Measurements from ENCODE around the gene LRIG3. TPM values are rescaled to one million over a fixed set of nuclear protein-coding genes. Genes with fewer than 3 reads are reported as not detected.

The LRIG3 gene
- total RNA-seq, 3 donors from 2014 or later (not counting 1 experiment from before 2014, with no cell fraction given): 0.18 TPM; not detected in 2

DNA sequence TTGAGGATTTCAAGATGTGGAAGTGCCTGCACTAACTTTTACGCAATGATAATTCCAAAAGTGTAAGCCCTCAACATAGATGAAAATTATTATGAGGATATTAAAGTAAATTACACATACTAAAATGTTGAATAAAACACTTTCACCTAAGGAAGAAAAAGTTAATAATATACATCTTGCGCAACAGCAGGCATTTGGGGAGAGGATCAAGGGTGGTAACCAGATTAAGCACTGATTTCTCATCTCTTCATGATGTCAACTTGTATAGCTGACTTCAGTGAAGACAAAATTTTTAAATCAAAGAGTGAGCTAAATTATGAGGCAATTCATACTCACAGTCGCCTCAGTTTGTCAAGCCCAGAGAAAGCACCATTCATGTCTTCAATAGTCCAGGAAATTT is 33.8 kb downstream of the LRIG3 start:
- Mint-ChIP-seq H3K4me1 (no peaks in the 10 kb centered on the region), H3K27me3 (ENCODE audit: low read depth in 2 of 2) (no peaks in the 10 kb centered on the region), H3K9me3 (peaks cover 0 to 3% of the 10 kb centered on the region in 2 donors), H3K27ac (no peak overlapping the region), H3K36me3 (no peaks in the 10 kb centered on the region), H3K4me3 (no peak overlapping the region)
- ATAC-seq (no peak), DNase-seq (no peak)
- no peak overlapping the region for H3K27ac ChIP-seq (ENCODE audit: low read length)
- no peak overlapping the region for H3K4me3 ChIP-seq (ENCODE audit: low read length)
- H3K4me1 ChIP-seq (ENCODE audit: control insufficient read depth, insufficient read depth, low read length): no peaks in the 10 kb centered on the region
- no peaks in the 10 kb centered on the region for H3K9me3 ChIP-seq (ENCODE audit: control insufficient read depth, insufficient read depth, low read length)
- TF ChIP-seq, protein P1, sequence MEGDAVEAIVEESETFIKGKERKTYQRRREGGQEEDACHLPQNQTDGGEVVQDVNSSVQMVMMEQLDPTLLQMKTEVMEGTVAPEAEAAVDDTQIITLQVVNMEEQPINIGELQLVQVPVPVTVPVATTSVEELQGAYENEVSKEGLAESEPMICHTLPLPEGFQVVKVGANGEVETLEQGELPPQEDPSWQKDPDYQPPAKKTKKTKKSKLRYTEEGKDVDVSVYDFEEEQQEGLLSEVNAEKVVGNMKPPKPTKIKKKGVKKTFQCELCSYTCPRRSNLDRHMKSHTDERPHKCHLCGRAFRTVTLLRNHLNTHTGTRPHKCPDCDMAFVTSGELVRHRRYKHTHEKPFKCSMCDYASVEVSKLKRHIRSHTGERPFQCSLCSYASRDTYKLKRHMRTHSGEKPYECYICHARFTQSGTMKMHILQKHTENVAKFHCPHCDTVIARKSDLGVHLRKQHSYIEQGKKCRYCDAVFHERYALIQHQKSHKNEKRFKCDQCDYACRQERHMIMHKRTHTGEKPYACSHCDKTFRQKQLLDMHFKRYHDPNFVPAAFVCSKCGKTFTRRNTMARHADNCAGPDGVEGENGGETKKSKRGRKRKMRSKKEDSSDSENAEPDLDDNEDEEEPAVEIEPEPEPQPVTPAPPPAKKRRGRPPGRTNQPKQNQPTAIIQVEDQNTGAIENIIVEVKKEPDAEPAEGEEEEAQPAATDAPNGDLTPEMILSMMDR (IDR thresholded peaks at IDR 0.05): no peak
- H3K36me3 ChIP-seq (ENCODE audit: control insufficient read depth, insufficient read depth, low read length): no peaks in the 10 kb centered on the region
- intact Hi-C loops (cut with micrococcal nuclease): no loop called here
- WGBS (ENCODE audit: insufficient coverage): 100% methylated on average over 1 of the region's 3 CpGs
- H3K27me3 ChIP-seq (ENCODE audit: control insufficient read depth, insufficient read depth, low read length): no peaks in the 10 kb centered on the region

DNA sequence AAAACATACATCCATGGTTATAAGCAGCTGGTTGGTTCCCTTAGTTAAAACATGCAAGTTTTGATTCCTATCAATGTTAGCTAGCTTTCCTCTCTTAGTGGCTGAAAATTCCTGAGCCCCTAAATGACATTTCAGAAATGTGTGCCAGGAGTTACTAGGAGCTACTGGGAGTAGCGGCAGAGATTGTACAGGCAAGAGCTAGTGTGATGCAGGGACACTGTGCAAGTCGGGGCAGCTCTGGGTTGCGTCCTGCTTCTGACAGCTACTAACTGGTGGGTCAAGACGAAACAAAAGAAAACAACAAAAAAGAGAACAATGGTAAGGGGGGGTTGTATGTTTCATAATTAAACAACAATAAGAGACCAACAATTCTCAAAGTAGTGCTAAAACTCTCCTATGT is 35.4 kb downstream of the LRIG3 start:
- TF ChIP-seq, protein P1 (IDR thresholded peaks at IDR 0.05): no peak
- intact Hi-C loops (cut with micrococcal nuclease): no loop called here
- Mint-ChIP-seq H3K4me3 (no peak overlapping the region), H3K9me3 (peaks cover 0 to 5% of the 10 kb centered on the region in 2 donors), H3K4me1 (no peaks in the 10 kb centered on the region), H3K27me3 (ENCODE audit: low read depth in 2 of 2) (no peaks in the 10 kb centered on the region), H3K36me3 (no peaks in the 10 kb centered on the region), H3K27ac (no peak overlapping the region)
- ATAC-seq (no peak), DNase-seq (no peak)
- WGBS (ENCODE audit: insufficient coverage): 91% methylated on average over 4 of the region's 4 CpGs
- H3K4me1 ChIP-seq (ENCODE audit: control insufficient read depth, insufficient read depth, low read length): no peaks in the 10 kb centered on the region
- H3K9me3 ChIP-seq (ENCODE audit: control insufficient read depth, insufficient read depth, low read length): no peaks in the 10 kb centered on the region
- H3K27ac ChIP-seq (ENCODE audit: low read length): no peak overlapping the region
- H3K27me3 ChIP-seq (ENCODE audit: control insufficient read depth, insufficient read depth, low read length): no peaks in the 10 kb centered on the region
- no peak overlapping the region for H3K4me3 ChIP-seq (ENCODE audit: low read length)
- no peaks in the 10 kb centered on the region for H3K36me3 ChIP-seq (ENCODE audit: control insufficient read depth, insufficient read depth, low read length)

DNA sequence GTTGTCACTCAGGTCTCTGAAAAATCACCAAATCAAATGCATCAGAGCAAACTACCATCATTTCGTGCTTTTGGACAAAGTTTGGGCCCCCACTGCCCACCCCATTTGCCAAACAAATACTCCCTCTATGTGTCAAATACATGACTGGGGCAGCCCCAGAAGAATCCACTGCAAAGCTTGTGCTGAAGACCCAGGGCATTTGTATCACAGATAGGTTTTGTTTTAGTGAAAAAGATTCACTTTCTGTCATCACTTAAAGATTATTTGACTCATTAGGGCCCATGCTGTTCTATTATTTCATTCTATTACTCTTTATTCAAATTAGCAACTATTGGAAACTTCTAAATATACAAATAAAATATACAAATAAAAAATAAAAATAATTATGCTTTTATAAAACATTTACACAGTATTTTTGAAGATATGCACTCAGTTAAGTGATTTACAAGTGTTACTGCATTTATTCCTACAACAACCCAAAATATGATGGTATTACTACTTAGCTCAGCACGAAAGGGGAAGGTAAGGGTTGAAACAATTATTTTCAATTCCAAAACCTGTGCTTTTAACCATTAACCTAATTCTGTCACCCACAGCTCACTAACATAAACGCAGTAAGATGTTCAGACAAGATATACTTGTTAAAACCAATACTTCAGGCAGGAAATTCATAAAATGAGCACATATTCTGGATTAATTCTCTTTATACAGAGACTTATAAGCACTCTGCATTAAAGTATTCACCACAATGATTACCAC is 36.5 kb downstream of the LRIG3 start:
- no peak overlapping the region for H3K27ac Mint-ChIP-seq
- no peaks in the 10 kb centered on the region for H3K36me3 Mint-ChIP-seq
- H3K9me3 ChIP-seq (ENCODE audit: control insufficient read depth, insufficient read depth, low read length): no peaks in the 10 kb centered on the region
- H3K27me3 ChIP-seq (ENCODE audit: control insufficient read depth, insufficient read depth, low read length): no peaks in the 10 kb centered on the region
- TF ChIP-seq, protein P1 (IDR thresholded peaks at IDR 0.05): no peak
- no peaks in the 10 kb centered on the region for H3K27me3 Mint-ChIP-seq (ENCODE audit: low read depth in 2 of 2)
- no peak for ATAC-seq
- no peak overlapping the region for H3K4me3 Mint-ChIP-seq
- no peaks in the 10 kb centered on the region for H3K4me1 Mint-ChIP-seq
- H3K4me1 ChIP-seq (ENCODE audit: control insufficient read depth, insufficient read depth, low read length): no peaks in the 10 kb centered on the region
- no peak overlapping the region for H3K27ac ChIP-seq (ENCODE audit: low read length)
- no peaks in the 10 kb centered on the region for H3K36me3 ChIP-seq (ENCODE audit: control insufficient read depth, insufficient read depth, low read length)
- no peak for DNase-seq
- 71% methylated on average over 3 of the region's 3 CpGs for WGBS (ENCODE audit: insufficient coverage)
- peaks cover 0 to 5% of the 10 kb centered on the region in 2 donors for H3K9me3 Mint-ChIP-seq
- H3K4me3 ChIP-seq (ENCODE audit: low read length): no peak overlapping the region
- intact Hi-C loops (cut with micrococcal nuclease): no loop called here

GRCh38 chr12:58882826-58883225 is 37.5 kb downstream of the LRIG3 start:
- no peak overlapping the region for H3K4me3 Mint-ChIP-seq
- H3K4me3 ChIP-seq (ENCODE audit: low read length): no peak overlapping the region
- no peak overlapping the region for H3K27ac ChIP-seq (ENCODE audit: low read length)
- no peak for ATAC-seq
- H3K36me3 Mint-ChIP-seq: no peaks in the 10 kb centered on the region
- H3K27me3 ChIP-seq (ENCODE audit: control insufficient read depth, insufficient read depth, low read length): no peaks in the 10 kb centered on the region
- no peak overlapping the region for H3K27ac Mint-ChIP-seq
- H3K36me3 ChIP-seq (ENCODE audit: control insufficient read depth, insufficient read depth, low read length): no peaks in the 10 kb centered on the region
- 100% methylated on average over 1 of the region's 2 CpGs for WGBS (ENCODE audit: insufficient coverage)
- no peaks in the 10 kb centered on the region for H3K9me3 ChIP-seq (ENCODE audit: control insufficient read depth, insufficient read depth, low read length)
- no peaks in the 10 kb centered on the region for H3K27me3 Mint-ChIP-seq (ENCODE audit: low read depth in 2 of 2)
- no peak for DNase-seq
- H3K9me3 Mint-ChIP-seq: peaks cover 0 to 5% of the 10 kb centered on the region in 2 donors
- H3K4me1 Mint-ChIP-seq: no peaks in the 10 kb centered on the region
- no peaks in the 10 kb centered on the region for H3K4me1 ChIP-seq (ENCODE audit: control insufficient read depth, insufficient read depth, low read length)
- intact Hi-C loops (cut with micrococcal nuclease): no loop called here
- TF ChIP-seq, protein P1 (IDR thresholded peaks at IDR 0.05): no peak
